ENCODE results near the gene BAIAP2.

Gene BAIAP2

DNA sequence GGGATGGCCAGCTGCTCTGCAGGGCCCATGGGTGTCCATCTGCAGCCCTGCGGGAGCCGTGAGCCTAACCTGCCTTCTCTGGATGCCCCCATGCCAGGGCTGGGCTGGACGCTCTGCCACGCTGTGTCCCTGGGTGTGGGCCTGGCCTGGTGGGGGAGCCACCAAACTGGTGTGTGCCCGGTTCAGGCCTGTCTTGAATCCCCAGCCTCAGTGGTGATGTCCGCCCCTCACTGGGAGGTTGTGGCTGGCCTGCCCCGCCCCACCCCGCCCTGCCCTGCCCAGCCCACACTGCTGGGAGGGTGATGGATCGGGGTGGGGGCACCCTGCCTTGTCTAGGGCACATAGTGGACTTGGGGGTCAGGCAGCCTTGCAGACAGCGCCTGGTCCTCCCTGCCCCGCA is 80.3 kb downstream of the BAIAP2 start:
- no peak for DNase-seq

DNA sequence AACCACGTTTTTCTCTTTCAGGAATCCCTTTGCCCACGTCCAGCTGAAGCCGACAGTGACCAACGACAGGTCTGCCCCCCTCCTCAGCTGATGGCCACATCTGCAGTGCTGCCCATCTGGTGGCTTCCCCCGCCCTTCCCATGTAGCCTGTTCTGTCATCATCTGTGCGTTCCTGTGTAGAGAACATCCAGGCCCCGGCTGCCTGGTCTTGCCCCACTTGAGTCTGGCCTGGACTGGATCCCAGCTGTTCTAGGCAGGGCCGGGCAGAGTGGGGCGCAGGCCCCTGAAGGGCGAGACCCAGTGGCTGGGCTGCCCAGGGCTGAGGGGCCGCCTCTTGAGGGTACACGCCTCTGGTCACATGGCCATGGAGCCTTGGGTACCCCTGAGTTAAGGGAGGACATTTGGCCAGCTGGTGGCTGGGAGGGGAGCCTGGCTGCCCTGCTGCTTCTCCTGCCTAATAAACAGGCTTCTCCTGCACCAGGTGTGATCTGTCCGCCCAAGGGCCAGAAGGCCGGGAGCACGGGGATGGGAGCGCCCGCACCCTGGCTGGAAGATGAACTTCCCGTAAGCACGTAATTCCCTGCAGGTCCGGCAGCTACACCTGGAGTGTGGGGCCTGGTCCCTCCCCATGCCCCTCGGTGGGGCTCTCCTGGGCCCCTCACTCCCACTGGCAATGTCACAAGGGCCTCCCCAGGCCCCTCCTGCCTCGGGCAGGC is 81.0 kb downstream of the BAIAP2 start:
- no peak for DNase-seq

DNA sequence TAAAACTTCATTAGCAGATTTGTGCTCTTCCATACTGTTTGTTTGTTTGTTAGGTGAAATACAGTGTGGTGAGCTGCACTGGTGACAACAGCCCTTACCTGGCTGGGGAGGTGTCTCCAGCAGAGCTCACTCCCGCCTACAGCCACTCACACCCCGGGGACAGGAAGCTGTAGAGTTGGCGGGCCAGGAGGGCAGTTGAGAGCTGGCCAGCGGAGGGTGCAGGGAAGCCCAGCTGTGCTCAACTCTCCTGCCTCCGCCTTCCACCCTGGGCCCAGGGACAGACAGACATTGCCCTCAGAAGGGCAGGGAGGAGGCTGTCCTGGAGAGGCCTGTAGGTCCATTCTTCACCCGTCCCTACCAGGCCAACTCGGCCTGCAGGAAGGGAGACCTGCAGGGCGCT is 81.8 kb downstream of the BAIAP2 start:
- no peak for DNase-seq

DNA sequence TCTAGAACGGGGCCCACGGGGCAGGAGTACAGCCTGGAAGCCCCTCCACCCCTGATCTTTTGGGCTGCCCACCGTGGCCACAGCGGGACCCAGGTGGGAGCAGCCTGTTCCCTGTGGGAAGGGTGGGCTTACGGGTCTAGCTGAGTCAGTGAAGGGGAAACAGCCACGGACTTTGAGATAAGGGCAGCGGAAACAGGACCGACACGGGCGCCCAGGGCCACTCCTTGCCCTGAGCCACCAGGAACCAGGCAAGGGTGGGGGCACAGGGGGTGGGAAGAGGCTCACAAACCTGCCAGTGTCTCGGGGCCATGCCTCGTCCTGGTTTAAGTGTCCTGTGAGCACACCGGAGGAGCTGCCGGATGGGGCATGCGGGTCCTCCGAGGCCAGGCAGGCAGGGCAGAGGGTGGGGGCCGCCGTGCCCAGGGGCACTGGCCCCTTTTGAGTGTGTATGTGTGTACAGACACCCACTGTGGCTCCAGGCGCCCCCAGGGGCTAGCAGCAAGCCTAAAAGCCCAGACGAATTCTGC is 82.8 kb downstream of the BAIAP2 start:
- no peak for DNase-seq

DNA sequence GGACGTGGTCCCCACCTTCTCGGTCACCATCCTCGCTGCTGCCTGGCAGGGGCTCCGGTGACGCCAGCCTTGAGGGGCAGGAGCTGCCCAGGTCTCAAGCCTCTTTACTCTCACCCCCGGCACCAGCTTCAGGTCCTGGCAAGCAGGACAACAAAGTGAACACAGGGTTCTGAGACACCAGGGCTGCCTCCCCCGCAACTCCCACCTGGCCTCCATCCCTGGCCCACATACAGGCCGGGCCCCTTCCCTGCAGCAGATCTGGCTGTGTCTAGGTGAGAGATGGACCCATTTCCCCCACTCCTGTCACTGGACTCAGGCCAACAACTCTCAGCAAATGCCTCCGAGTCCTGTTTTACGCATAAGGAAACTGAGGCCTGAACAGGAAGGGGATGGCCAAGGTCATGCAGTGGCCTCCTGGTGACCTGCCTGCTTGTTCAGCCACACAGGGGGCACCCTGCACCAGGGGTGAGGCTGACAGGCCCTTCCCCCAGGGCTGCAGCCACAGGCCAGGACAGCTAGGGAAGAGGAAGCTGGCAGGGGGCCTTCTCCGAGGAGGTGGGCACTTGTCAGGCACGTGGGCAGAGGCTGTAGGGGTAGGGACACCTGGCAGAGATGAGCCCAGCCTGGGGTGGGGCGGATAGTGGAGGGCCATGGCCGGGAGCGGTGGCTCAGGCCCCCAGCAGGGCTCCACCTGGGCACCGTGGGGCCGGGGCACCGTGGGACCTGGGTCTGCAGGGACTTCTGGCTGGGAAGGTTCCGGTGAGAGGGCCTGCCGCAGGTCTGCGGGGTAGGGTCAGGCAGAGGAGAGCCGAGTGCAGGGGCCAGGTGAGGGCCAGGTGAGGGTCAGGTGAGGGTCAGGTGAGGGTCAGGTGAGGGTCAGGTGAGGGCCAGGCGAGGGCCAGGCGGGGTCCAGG is 83.6 kb downstream of the BAIAP2 start:
- no peak for DNase-seq

DNA sequence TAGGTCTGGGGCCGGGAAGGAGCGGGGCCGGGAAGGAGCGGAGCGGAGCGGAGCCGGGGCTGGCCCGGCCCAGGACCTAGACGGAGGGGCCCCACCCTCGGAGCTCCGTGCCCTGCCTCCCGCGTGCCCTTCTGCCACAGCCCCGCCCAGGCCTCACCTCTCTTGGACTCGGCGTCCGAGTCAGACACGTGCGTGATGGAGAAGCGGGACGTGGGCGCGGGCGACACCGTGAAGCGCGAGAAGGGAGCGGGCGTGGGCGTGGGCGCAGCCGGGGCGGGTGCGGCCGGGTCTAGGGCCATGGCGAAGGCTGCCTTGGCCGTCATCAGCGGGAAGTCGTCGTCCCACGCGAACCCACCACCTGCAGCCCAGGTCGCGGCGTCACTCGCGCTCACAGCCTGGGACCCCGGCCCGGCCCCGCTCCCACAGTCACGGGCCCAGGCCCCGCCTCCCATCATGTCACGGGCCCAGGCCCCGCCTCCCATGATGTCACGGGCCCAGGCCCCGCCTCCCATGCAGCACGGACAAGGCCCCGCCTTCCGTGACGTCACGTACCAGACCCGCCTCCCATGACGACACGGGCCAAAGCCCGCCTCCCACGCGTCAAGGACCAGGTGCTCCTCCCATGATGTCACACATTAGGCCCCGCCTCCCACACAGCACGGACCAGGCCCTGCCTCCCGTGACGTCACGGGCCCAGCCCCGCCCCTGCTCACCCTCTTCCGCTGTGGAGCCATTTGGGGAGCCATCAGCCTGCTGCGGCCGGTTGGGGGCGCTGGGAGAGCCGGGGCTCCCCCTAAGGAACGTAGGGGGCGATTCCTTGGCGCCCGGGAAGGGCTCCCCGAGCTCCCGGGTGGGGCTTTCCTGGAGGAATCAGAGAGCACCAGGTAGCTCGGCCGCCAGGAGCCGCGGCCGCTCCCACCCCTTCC is 84.5 kb downstream of the BAIAP2 start:
- peak; percentile 90 for DNase-seq

DNA sequence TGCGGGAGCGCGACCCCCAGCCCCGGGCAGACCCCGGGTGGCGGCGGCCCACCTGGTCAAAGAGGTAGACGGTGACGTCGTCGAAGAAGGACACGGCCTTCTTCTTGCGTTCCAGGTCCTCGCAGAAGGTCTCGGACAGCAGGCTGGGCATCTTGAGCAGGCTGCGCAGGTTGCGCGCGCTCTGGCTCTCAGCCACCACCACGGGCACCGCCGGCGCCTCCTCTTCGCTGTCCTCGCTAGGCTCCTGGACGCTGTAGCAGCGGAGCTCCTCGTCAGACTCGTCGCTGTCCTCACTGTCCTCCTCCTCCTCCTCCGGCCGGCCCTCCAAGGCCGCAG is 85.2 kb downstream of the BAIAP2 start:
- DNase-seq, result no peak

DNA sequence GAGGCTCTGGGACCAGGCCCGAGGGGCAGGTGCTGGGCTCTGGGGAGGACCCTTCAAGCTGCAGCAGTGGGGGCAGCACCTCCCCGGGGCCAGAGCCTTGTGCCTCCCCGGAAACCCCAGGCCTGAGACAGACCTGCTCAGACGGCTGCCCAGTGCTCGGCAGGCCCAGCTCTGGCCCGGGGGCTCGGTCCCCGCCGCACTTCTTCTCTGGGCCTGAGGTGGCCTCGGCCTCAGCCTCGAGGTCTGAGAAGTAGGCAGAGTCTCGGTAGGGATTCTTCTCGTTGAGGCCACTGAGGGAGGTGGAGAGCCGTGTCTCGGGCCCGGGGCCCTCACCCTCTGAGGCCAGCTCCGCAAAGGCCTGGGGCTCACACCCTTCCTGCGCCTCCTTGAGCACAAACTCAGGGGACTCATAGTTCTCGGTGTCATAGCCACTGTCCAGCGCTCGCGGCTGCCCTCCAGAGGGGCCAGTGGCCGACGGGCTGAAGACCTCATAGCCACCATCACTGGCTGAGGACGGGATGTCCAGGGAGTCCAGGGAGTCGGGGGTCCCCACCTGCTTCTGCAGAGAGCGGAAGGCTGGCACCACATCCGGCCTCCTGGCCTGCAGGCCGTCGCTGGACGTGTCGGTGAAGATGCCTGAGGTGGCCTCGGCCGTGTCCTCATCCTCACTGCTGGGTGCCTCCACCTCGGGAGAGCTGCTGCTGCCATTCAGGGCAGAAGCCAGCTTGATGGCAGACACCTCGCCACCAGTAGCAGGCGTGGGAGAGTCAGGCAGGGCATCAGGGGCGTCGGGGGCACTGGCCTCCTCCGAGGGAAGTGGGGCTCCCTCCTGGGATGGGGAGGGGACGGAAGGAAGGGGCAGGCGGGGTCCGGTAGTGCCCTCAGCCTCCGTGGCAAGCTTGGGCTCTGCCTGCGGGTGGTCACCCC is 86.0 kb downstream of the BAIAP2 start:
- DNase-seq, result no peak

DNA sequence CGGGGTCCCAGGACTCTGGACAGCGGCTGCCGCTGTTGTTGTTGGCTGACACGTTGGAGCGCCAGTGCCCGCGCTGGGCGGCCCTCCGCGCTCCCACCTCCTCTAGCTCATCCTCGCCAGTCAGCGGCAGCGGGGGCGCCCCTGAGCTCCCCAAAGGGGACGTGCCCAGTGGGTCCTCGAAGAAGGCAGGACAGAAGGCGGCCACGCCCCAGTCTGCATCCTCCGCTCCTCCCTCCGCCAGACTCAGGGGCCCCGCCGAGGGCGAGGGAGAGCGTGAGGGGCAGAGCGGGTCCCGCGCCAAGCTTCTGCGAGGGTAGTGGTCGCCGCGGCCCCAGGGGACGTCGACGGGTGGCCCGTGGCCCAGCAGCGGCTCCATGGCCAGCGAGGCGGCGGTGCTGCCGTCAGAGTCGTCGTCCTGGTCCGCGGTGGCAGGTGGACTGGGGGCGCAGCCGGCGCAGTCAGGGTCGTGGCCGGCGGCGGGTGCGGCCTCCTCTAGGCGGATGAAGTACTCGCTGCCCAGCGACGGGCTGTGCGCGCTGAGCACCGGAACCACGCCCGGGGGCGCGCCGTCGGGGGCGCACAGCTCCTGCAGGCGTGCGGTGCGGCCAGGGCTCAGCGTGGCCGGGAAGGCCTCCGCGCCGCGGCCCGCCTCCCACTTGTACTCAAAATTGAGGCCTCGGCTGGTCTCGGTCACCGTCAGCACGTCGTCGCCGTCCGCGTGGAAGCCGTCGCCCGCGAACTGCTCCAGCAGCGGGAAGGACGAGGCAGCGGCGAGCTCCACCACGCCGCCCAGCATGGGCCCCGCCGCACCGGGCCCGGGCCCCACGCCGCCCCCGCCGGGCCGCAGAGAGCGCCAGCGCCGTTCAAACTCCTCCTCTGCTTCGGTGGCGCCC is 87.1 kb downstream of the BAIAP2 start:
- DNase-seq, result no peak

DNA sequence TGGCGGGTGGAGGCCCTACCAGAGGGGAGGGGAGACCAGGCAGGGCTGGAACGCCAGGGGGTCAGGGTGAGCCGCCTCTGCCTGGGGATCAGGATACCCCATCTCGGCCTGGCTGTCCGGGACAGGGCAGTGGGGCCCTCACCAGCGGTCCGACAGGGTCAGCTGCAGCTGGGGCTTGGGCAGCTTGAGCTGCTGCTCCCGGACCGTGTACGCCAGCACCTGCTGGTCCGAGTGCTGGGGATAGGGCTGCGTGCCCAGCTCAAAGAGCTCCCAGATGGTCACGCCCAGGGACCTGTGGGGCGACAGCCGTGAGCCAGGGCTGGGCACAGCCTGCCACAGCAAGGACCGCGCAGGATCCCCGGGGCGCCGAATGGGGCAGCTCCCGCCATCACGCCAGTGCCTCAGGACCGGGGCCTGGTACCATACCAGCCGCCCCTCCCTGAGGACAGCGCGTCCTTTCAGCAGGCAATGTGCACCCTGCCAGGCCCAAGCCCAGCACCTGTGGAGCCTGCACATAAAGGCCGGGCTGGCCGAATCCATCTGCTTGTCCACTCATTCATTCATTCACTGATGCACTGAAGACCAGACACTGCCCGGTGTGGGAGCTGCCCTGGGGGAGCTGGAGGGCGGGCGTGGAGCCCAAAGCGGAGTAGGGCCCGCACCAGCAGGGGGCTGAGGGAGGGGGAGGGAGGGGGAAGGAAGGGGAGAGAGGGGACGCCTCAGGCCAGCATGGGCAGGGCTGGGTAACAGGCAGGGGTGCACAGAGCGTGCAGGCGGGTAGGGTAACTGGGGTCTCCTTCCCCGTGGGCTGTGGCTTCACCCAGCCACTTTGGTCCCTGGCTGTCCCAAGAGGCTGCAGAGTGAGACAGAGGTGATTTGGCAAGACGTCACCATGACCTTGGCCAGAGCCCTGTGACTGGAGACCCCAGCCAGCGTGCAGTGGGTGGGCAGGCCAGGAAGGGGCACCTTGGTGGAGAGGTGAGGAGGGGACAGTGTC is 88.4 kb downstream of the BAIAP2 start:
- no peak for DNase-seq

DNA sequence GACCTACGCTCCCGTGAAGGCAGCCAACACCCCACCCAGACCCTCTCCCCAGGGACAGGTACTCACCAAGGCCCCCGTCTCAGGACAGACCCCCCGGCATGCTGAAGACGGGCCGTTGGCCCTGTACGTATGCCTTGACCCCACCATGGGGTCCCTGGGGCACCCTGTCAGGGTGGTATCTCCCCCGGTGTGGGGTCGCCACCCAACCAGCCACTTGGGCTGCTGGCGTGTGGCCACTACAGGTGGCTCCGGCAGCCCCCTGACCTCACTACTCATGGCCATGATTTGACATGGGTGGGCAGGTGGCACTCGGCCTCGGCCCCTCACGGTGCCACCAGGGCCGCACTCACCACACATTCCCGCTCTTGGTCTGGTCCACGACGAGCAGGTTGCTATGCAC is 89.4 kb downstream of the BAIAP2 start:
- no peak for DNase-seq

DNA sequence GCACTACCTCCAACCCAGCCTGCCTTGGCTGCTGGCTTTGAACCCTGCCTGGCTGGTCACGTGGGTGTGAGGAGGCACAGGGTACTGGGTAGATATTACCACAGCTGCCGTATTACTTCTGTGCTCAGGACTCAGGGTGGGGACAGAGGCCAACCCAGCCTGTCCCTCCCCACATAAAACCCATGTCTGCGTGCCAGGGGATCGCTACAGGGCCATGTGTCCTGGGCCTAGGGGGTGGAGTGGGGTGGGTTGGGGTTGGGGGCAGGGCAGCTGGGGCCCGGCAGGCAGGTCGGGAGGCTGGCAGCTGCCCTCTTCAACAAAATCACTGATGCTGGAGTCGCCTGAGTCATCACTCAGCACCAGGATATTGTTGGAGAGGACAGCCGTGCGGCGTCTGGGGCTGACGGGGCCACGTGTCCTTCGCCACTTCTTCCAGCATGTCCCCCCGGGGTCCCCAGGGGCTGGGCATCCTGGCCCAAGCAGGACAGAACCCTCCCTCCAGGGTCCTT is 90.7 kb downstream of the BAIAP2 start:
- DNase-seq, result no peak

DNA sequence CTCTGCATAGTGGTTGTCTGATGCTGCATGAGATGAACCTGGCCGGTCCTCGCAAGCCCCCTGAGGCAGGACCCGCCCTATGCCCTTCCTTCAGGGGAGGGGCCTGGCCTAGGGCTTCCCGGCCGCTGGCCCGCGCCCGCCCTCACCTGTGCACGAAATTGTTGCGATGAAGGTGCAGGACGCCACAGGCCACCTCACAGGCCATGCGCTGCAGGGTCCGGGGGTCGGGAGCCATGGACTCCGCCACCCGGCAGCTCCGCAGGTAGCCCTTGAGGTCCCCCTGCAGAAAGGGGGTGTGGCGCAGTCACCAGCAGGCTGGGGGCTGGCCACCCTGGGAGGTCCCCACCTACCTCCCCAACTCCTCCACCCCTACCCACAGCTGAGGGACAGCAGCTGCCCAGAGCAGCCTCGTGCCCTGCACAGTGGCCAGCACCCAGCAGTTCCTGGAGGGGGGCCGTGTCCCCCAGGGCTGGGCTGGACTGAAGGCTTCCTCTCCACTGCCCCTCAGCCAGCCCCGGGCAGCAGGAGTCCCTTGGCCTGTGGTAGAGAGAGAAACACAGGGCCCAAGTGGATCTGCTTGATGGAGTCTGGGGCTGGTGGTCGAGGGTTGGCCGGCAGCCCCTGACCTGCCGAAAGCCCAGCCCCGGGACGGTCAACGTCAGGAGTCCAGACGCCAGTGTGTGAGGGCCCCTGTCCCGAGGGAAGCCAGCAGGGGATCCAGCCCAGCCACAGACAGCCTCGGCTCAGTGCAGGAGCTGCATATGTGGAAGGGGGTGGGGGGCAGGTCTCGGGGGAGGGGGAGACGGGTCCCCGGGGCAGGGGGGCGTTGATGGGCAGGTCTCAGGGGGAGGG is 91.6 kb downstream of the BAIAP2 start:
- no peak for DNase-seq

DNA sequence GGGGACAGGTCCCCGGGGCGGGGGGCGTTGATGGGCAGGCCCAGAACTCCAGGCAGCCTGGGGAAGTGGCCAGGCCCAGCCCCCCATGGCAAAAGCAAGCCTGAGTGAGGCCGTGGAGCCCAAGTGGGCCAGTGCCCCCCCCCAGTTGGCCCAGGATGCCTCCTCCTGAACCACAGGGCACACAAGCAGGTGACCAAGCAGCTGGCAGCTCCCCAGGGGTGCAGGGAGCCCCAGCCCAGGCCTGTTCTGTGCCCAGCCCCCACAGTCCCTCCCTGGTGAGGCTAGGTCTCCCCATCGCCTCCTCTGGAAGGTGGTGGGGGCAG is 92.1 kb downstream of the BAIAP2 start:
- no peak for DNase-seq

DNA sequence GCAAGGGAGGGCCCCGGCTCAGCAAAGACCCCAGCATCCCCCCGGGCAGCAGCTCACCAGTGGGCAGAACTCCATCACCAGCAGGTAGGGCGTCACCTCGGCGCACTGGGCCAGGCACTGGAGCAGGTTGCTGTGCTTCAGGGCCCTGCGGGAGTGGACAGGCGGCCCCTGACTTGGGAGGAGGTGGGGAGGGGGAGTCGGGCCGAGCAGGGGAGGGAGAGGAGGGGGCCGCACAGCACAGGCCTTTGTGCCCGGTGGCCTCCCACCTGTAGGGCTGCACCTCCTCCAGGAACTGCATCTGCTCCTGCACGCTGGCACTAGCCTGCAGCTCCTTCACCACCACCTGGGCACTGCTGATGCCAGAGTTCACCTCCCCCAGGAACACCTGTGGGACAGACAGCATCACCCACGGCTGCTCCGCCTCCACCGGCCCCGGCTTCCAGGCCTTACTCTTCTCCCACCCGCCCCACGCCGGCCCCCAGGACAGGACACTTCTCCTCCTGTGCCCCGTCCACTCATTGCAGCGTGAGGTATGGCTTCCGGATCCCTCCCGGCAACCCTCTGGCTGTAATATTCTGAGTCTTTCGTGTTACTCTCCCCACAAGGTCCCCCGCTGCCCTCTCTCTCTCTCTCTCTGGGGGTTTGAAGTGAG is 92.7 kb downstream of the BAIAP2 start:
- DNase-seq, result no peak

DNA sequence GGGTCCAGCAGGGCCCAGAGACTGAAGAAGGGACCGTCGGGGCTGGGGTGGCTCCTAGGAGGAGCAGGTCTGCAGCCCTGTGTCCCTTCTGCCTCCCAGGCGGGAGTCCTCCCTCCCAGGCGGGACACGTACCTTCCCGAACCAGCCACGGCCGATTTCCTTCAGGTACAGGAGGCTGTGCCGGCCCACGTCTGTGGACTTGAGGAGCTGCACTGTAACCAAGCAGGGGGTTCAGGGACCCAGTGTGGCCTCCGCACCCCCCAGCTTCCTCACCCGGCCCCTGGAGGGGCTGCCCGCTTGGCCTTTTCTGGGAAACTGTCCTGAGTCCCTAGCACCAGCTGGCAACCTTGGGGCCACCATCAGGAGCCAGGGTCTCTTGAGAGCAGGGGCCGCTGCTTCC is 93.4 kb downstream of the BAIAP2 start:
- no peak for DNase-seq

DNA sequence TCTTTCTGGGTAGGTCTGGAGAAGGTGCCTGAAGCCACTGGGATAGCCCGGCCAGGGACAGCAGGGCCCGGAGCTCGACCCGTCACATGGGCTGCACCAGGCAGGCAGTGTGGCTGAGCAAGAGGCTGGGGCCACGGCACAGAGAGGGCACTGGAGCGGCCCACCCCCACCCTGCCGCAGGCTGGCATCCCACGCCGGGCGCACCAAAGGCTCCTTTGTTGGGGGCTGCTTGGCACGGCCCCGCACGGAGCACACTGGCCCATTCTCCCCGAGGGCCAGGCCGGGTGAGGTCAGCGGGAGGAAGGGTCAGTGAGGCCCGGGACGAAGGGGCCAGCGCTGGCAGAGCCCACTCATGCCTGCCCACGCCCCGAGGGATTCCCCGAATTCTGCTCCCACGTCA is 93.8 kb downstream of the BAIAP2 start:
- DNase-seq, result no peak

DNA sequence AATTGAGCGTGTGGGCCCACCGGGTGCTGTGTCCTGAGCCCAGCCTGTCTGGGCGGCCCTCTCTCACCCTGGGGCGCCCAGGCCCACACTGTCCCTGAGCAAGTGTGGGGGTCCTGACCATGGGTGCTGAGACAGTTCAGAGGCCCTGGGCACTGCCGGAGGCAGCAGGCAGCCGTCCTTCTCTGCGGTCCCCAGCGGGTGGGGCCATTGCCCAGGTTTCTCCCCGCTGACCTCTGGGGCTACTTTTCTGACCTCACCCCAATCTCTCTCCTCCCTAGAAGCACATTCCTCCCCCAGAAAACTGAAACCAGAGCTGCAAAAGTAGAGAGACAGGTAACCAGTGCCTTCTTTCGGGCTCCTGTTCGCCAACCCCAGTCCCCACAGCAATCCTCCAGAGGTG is 94.3 kb downstream of the BAIAP2 start:
- no peak for DNase-seq
